T-helper 1 cell treated with Interleukin-12 subunit alpha and Interleukin-12 subunit beta and Interleukin-4 antibody, amounts not matched to agents 30 μg/mL and 1 μg/mL, for 36 hours (primary cell): ENCODE results near the gene PPP3R2.
"Not testable (repeated sequence)": the region's sequence is repeated elsewhere in the genome, so short reads cannot be mapped to it uniquely, and the experiment has no call there.

Experiments
- H3K27ac Mint-ChIP-seq: one replicate; pipeline ENCODE4 v1.8.0; 2021; ENCODE audit warnings: mild to moderate bottlenecking, mixed read lengths
- H3K27me3 Mint-ChIP-seq: one replicate; pipeline ENCODE4 v1.8.0; 2021; ENCODE audit warnings: low read depth, mixed read lengths
- H3K36me3 Mint-ChIP-seq: one replicate; pipeline ENCODE4 v1.8.0; 2021; ENCODE audit warnings: low read depth, mixed read lengths
- H3K4me1 Mint-ChIP-seq: one replicate; pipeline ENCODE4 v1.8.0; 2021; ENCODE audit warnings: low read depth, mixed read lengths
- H3K4me3 Mint-ChIP-seq: one replicate; pipeline ENCODE4 v1.8.0; 2021; ENCODE audit warnings: mild to moderate bottlenecking, moderate library complexity, mixed read lengths
- H3K9me3 Mint-ChIP-seq: one replicate; pipeline ENCODE4 v1.8.0; 2021; ENCODE audit warnings: mixed read lengths

Gene PPP3R2

DNA sequence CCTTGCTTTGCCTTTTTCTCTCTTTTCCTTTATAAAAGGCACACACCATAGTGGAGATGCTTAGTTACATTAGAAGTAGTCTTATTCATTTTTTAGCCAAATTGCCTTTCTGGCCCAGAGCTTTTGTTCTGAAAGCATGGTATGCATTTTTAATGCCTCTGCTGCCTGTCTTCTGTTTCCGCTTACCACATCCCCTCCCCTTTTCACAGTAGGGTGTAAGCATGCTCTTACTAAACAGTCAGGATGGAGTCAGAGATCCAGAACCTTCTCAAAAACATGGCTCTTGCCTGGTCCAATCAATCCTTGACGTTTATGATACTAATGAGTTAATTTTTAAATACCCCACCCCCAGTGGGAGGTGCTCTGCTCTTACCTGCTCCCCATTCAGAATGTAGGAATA lies 22.5 kb downstream of the PPP3R2 start:
- no peak overlapping the region for H3K27ac Mint-ChIP-seq
- peaks cover 16% of the 10 kb centered on the region for H3K4me1 Mint-ChIP-seq
- H3K36me3 Mint-ChIP-seq, result peaks cover 6% of the 10 kb centered on the region
- no peaks in the 10 kb centered on the region for H3K9me3 Mint-ChIP-seq
- no peak overlapping the region for H3K4me3 Mint-ChIP-seq
- H3K27me3 Mint-ChIP-seq, result no peaks in the 10 kb centered on the region

- Mint-ChIP-seq H3K27ac (no peak overlapping the region), H3K36me3 (peaks cover 8% of the 10 kb centered on the region), H3K4me3 (no peak overlapping the region), H3K9me3 (no peaks in the 10 kb centered on the region), H3K4me1 (peaks cover 17% of the 10 kb centered on the region), H3K27me3 (no peaks in the 10 kb centered on the region)
Measured at GRCh38 chr9:101571114-101571513, 23.7 kb downstream of the PPP3R2 start.

GRCh38 chr9:101569741-101570501 lies 24.8 kb downstream of the PPP3R2 start:
- H3K4me3 Mint-ChIP-seq, result no peak overlapping the region
- H3K27me3 Mint-ChIP-seq, result no peaks in the 10 kb centered on the region
- H3K4me1 Mint-ChIP-seq, result peaks cover 17% of the 10 kb centered on the region
- no peaks in the 10 kb centered on the region for H3K9me3 Mint-ChIP-seq
- H3K27ac Mint-ChIP-seq, result peak overlapping the region; percentile 41
- H3K36me3 Mint-ChIP-seq, result peaks cover 13% of the 10 kb centered on the region

DNA sequence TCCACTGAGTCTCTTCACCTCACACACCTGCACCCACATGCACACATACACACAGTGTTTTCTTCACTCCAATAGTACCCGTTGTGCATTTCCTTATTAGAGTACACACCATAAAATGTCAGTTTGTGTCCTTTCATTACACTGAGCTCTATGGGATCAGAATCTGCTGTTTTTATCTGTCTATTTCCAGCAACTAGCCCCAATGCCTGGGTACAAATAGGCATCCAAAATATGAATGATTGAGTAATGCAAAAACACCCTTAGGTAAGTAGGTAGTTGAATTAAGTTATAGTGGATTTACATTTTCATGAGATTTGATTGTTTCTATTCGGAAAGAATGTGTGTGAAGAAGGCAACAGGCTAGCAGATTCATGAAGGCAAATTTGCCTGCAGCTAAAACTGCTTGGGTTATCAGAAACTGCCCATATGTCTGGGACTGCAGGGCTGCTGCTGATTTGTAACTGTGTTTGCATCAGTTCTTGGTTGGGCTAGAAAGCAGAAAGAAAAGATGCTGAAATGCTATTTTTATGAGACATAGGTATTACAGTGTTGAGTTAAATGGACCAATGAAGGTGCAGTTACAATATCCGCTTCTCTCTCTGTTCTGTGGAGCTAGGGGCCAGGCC lies 26.9 kb downstream of the PPP3R2 start:
- peaks cover 14% of the 10 kb centered on the region for H3K4me1 Mint-ChIP-seq

DNA sequence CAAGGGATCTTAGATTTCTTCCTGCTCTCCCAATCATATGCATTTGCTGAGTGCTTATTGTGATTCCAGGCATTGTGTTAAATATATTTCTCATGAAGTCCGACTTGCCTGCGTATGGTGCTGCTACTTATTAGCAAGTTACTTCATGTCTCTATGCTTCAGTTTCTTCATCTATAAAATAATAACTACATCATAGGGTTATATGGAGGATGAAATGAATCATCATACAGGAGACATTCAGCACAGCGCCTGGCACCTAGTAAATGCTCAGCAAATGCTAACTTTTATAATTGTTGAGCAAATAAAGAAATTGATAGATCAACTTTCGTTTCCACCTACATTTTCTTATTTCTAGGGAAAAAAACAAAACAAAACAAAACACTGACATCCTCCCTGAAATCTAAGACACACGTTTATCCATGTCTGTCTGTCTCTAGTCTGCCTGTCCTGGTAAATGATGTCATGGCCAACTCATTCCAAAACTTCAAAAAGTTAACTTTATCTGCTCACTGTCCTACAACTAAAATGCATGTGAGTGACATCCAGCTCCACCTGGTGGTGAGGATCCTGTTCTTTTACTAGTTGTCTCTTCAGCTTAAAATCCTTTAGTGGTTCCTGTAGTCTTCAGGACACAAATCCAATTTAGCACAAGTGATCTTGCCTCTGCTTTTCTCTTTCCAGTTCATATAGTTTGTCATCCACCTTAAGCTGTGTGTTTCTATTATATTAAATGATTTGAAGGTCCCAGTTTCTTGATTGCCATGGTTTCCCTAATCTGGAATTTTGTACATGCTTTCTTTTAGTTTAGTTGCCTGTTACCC lies 27.7 kb downstream of the PPP3R2 start:
- H3K36me3 Mint-ChIP-seq, result peaks cover 28% of the 10 kb centered on the region
- H3K4me1 Mint-ChIP-seq, result peaks cover 10% of the 10 kb centered on the region
- no peaks in the 10 kb centered on the region for H3K27me3 Mint-ChIP-seq
- H3K4me3 Mint-ChIP-seq, result no peak overlapping the region
- no peak overlapping the region for H3K27ac Mint-ChIP-seq
- H3K9me3 Mint-ChIP-seq, result no peaks in the 10 kb centered on the region

More for the DNA sequence above, 26.9 kb downstream of the PPP3R2 start:
- Mint-ChIP-seq H3K4me3 (no peak overlapping the region), H3K9me3 (no peaks in the 10 kb centered on the region), H3K27me3 (no peaks in the 10 kb centered on the region), H3K36me3 (peaks cover 21% of the 10 kb centered on the region), H3K27ac (no peak overlapping the region)

- H3K4me1 Mint-ChIP-seq, result peaks cover 9% of the 10 kb centered on the region
- no peaks in the 10 kb centered on the region for H3K9me3 Mint-ChIP-seq
- H3K36me3 Mint-ChIP-seq, result peaks cover 53% of the 10 kb centered on the region
- no peak overlapping the region for H3K27ac Mint-ChIP-seq
- H3K27me3 Mint-ChIP-seq, result no peaks in the 10 kb centered on the region
- H3K4me3 Mint-ChIP-seq, result no peak overlapping the region
Measured at GRCh38 chr9:101564252-101564651, 30.5 kb downstream of the PPP3R2 start.

GRCh38 chr9:101562966-101563365 lies 31.8 kb downstream of the PPP3R2 start:
- H3K36me3 Mint-ChIP-seq, result peaks cover 63% of the 10 kb centered on the region
- H3K9me3 Mint-ChIP-seq, result peaks cover 4% of the 10 kb centered on the region
- no peak overlapping the region for H3K27ac Mint-ChIP-seq
- H3K27me3 Mint-ChIP-seq, result no peaks in the 10 kb centered on the region
- no peak overlapping the region for H3K4me3 Mint-ChIP-seq
- H3K4me1 Mint-ChIP-seq, result peaks cover 9% of the 10 kb centered on the region

DNA sequence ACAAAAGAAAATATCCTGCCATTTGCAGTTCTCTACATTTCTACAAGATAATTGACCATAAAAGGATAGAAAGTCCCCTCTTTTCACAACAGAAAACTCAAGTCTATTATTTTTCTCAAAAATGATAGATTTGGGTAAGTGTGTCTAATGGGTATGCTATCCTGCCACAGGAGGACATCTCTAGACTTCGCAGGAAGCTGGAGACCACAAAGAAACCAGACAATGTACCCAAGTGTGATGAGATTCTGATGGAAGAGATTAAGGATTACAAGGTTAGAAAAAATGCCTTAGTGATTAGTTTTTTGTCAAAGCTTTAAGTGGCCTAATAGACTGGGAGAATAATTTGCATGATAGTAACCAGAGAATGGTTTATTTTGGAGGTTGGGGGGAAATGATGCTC lies 33.0 kb downstream of the PPP3R2 start:
- Mint-ChIP-seq H3K36me3 (peaks cover 69% of the 10 kb centered on the region), H3K27ac (no peak overlapping the region), H3K4me3 (no peak overlapping the region), H3K27me3 (no peaks in the 10 kb centered on the region), H3K4me1 (peaks cover 8% of the 10 kb centered on the region), H3K9me3 (peaks cover 4% of the 10 kb centered on the region)

DNA sequence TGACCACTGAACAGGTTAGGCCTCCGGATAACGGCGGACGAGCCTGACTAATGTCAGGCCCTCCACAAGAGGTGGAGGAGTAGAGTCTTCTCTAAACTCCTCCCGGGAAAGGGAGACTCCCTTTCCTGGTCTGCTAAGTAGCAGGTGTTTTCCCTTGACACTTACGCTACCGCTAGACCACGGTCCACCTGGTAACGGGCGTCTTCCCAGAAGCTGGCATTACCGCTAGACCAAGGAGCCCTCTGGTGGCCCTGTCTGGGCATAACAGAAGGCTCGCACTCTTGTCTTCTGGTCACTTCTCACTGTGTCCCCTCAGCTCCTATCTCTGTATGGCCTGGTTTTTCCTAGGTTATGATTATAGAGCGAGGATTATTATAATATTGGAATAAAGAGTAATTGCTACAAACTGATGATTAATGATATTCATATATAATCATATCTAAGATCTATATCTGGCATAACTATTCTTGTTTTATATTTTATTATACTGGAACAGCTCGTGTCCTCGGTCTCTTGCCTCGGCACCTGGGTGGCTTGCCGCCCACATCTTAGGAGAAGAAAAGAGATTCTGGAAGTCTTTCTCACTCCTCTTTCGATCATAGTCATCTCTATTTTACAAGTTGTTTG lies 45.2 kb downstream of the PPP3R2 start:
- H3K27ac Mint-ChIP-seq, H3K4me3 Mint-ChIP-seq, H3K9me3 Mint-ChIP-seq, H3K4me1 Mint-ChIP-seq, H3K27me3 Mint-ChIP-seq: not testable (repeated sequence)
- H3K36me3 Mint-ChIP-seq, result peaks cover 69% of the 10 kb centered on the region

GRCh38 chr9:101543098-101543735 lies 51.6 kb downstream of the PPP3R2 start:
- Mint-ChIP-seq H3K36me3 (peaks cover 33% of the 10 kb centered on the region), H3K4me3 (no peak overlapping the region), H3K4me1 (no peaks in the 10 kb centered on the region), H3K27ac (no peak overlapping the region), H3K9me3 (no peaks in the 10 kb centered on the region), H3K27me3 (no peaks in the 10 kb centered on the region)
